ENCODE results near the gene PAX2. TPM values are rescaled to one million over a fixed set of nuclear protein-coding genes. Genes with fewer than 3 reads are reported as not detected.

The PAX2 gene
- total RNA-seq, 1 experiment from 2014 or later: not detected

- Histone ChIP-seq H3K23me2 (ENCODE audit: insufficient read length, low read depth, low read length, poor library complexity, severe bottlenecking) (no peaks in the 10 kb centered on the region), H3K56ac (ENCODE audit: insufficient read length, low read depth, low read length) (no peak overlapping the region), H2BK15ac (ENCODE audit: low read depth, low read length) (no peak overlapping the region), H3K79me1 (ENCODE audit: insufficient read depth, low read depth, low read length, poor library complexity, severe bottlenecking) (no peaks in the 10 kb centered on the region), H2AFZ (ENCODE audit: low read length) (no peak overlapping the region), H3K79me2 (ENCODE audit: insufficient read depth, low read length) (no peaks in the 10 kb centered on the region), H3K23ac (ENCODE audit: insufficient read length, low read depth, low read length) (no peak overlapping the region), H3K27ac (ENCODE audit: insufficient read length, low read depth, low read length) (no peak overlapping the region), H4K20me1 (ENCODE audit: control insufficient read depth, insufficient read depth, insufficient read length) (no peaks in the 10 kb centered on the region), H4K5ac (ENCODE audit: insufficient read length, low read depth, low read length) (no peak overlapping the region), H2BK20ac (ENCODE audit: low read depth, low read length, poor library complexity, severe bottlenecking) (no peak overlapping the region), H3T11ph (ENCODE audit: low read length) (no peak overlapping the region), H3K4ac (ENCODE audit: low read depth, low read length) (no peak overlapping the region), H2AK5ac (ENCODE audit: insufficient read length, low read length) (no peak overlapping the region), H4K91ac (ENCODE audit: insufficient read length, low read depth, low read length) (no peak overlapping the region), H3K9ac (ENCODE audit: extremely low read depth, insufficient read length, low read length) (no peak overlapping the region), H3K9me3 (ENCODE audit: control insufficient read depth, low read depth, low read length) (no peaks in the 10 kb centered on the region), H3K14ac (ENCODE audit: insufficient read depth, low read length) (no peak overlapping the region), H3K27me3 (ENCODE audit: insufficient read depth, low read length) (peaks cover 14% of the 10 kb centered on the region; the same call in 1 of the 2 replicates), H3K18ac (ENCODE audit: insufficient read length, low read depth, low read length) (no peak overlapping the region), H4K8ac (replicated peaks; ENCODE audit: insufficient read length, low read depth, low read length) (no peak overlapping the region), H2BK5ac (ENCODE audit: insufficient read length, low read length) (no peak overlapping the region), H3K4me1 (ENCODE audit: insufficient read depth, low read length) (no peaks in the 10 kb centered on the region), H2BK120ac (ENCODE audit: low read depth, low read length, poor library complexity, severe bottlenecking) (no peak overlapping the region), H2BK12ac (ENCODE audit: insufficient read length, low read depth, low read length) (no peak overlapping the region), H3K4me2 (ENCODE audit: insufficient read depth, insufficient read length, low read length) (no peak overlapping the region)
- H3K27ac Mint-ChIP-seq: no peak overlapping the region
- no peak overlapping the region for H3K4me3 Mint-ChIP-seq
- WGBS (ENCODE audit: extremely low coverage, insufficient read length, low lambda C conversion rate): no CpG with 5 or more reads among the region's 5 CpGs
- peaks cover 2 to 6% of the 10 kb centered on the region in 2 experiments; a peak in 2 of 4 replicates for H3K4me1 Mint-ChIP-seq
- DNase-seq: no peak
- peaks cover 98% of the 10 kb centered on the region for H3K27me3 Mint-ChIP-seq (ENCODE audit: low read depth)
- H3K36me3 Mint-ChIP-seq (ENCODE audit: insufficient read depth in 1 of 3, low read depth in 3 of 3): no peaks in the 10 kb centered on the region
- no peaks in the 10 kb centered on the region for H3K9me3 Mint-ChIP-seq
- TF ChIP-seq, protein P1, sequence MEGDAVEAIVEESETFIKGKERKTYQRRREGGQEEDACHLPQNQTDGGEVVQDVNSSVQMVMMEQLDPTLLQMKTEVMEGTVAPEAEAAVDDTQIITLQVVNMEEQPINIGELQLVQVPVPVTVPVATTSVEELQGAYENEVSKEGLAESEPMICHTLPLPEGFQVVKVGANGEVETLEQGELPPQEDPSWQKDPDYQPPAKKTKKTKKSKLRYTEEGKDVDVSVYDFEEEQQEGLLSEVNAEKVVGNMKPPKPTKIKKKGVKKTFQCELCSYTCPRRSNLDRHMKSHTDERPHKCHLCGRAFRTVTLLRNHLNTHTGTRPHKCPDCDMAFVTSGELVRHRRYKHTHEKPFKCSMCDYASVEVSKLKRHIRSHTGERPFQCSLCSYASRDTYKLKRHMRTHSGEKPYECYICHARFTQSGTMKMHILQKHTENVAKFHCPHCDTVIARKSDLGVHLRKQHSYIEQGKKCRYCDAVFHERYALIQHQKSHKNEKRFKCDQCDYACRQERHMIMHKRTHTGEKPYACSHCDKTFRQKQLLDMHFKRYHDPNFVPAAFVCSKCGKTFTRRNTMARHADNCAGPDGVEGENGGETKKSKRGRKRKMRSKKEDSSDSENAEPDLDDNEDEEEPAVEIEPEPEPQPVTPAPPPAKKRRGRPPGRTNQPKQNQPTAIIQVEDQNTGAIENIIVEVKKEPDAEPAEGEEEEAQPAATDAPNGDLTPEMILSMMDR (conservative IDR thresholded peaks at IDR 0.05): no peak
Measured at GRCh38 chr10:100760726-100761125, 15.3 kb downstream of the PAX2 start.
